Stimulated activated CD4-positive, alpha-beta T cell treated with anti-CD3 and anti-CD28 coated beads, Interleukin-15, amount 100 ng/mL, for 1 hour (primary cell): ENCODE results near the gene DDB1.
A peak's percentile ranks its signal among the peaks of the same experiment; 100 is the strongest.

Experiments used
- DNase-seq, 2 donors: peaks; one replicate each; pipeline ENCODE4 v3.0.0-alpha.2; 2020; ENCODE audit warnings: low read depth in 1 of 2, low spot score in 1 of 2

The DDB1 gene

GRCh38 chr11:61332797-61333549 lies at the start of gene DDB1, which contains the start of gene TKFC:
Gene DDB1 (minus strand): TSS chr11:61333105. CDS start chr11:61332968, 137 bp downstream.
Gene TKFC (plus strand): TSS chr11:61333228. CDS start chr11:61334729, 1,501 bp downstream.
- DNase-seq = peak; percentile 95 to 98

DNA sequence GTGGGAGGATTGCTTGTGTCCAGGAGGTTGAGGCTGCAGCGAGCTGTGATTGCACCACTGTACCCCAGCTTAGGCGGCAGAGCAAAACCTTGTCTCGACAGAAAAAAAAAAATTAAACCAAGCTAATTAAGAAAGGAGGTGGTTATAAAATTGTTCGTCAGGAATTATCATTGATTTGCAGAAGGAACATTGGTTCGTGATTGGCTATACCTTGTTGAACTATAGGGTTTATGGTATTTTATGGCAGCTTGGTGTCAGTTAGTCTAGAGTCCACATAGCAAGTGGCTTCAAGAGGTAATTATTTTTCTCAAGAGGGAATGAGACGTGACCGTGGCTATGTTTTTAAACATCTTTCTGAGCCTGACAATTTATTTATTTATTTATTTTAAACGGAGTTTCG lies 48.0 kb upstream of the DDB1 start:
- no peak for DNase-seq

GRCh38 chr11:61378713-61379313 lies 45.9 kb upstream of the DDB1 start:
- no peak for DNase-seq

DNA sequence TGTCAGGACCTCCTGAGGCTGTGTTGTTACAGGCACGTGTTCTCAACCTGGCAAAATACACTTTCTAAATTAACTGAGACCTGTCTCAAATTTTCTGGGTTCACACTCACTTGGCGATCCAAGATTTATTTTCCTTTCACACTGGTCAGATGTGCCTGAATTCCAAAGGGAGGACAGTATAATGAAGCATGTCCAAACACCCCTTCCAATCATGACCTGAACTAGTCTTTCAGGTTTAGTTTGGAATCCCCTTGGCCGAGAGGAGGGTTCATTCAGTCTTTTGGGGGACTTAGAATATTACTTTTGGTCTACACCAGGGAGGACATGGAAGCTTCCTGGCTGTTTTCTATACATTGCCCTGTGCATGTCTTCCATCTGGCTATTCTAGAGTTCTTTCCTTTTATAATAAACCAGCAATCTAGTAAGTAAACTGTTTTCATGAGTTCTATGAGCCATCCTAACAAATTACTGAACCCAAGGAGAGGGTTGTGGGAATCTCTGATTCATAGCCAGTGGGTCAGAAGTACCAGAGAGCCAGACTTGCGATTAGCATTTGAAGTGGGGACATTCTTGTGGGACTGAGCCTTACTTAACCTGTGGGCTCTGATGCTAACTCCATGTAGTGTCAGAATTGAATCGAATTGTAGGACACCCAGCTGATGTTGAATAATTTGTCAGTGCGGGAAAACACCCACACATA lies 44.7 kb upstream of the DDB1 start:
- no peak for DNase-seq

GRCh38 chr11:61375761-61376108 lies 42.8 kb upstream of the DDB1 start:
- no peak for DNase-seq

GRCh38 chr11:61372659-61373420 lies 39.9 kb upstream of the DDB1 start:
- DNase-seq = no peak

GRCh38 chr11:61370349-61371005 lies 37.6 kb upstream of the DDB1 start:
- DNase-seq = no peak

DNA sequence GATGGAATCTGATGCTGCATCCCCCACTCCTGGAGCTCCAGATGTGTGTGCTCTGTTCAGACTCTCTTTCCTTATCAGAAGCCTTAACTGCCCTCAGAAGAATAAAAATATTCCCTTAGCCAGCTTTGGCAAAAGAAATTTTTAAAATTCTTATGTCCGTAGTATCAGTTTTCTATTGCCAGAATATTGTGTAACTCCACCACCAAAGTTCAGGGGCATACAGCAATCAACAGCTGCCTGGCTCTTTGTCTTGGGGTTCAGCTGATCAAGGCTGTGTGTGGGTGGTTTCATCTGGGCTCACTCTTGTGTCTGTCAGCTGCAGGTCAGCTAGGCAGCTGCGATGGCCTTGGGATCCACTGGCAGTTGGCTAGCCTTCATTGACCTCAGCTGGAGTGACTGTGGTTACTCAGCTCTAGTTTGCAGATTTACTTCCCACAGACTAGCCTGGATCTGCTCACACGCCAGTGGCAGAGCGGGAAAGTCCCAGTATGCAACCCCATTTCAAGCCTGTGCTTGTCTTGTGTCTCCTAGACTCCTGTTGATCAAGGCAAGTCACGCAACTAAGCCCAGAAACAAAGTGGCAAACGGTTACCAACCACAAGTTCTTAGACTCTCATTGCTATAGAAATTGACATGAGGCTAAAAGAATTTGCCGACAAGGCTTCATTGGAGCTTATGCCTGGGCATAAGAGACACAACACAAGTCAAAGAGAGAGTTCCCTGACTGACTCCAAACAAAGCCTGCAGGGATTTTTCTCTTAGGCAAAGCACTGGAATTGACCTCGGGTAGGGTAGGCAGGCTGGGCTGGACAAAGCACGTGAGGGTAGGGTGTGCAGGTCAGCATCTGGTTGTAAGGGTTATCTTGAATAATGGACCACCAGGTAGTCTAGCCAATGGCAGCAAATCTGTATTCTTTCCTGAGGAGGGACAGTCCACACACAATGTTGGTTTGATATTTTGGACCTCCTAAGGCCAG lies 36.8 kb upstream of the DDB1 start:
- DNase-seq = no peak

GRCh38 chr11:61368646-61369045 lies 35.7 kb upstream of the DDB1 start:
- DNase-seq = no peak

DNA sequence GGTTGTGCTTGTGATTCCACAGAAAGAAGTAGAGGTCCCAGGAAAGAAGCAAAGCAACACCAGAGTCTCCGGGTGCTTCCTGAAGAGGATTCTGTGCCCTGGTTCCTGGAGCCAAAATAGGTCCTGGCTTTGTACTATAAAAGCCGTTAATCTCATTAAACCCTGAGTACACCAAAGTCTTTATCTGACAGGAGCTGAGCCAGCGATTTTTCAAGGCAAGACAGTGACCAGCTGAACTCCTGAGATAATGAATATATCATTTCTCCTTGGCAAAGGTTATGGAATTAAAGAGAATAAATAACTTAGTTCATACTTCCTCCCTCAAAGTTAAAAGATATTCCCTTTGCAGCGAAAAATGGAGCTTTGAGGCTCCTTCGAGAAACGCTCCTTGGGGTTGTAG lies 34.5 kb upstream of the DDB1 start:
- DNase-seq = no peak

DNA sequence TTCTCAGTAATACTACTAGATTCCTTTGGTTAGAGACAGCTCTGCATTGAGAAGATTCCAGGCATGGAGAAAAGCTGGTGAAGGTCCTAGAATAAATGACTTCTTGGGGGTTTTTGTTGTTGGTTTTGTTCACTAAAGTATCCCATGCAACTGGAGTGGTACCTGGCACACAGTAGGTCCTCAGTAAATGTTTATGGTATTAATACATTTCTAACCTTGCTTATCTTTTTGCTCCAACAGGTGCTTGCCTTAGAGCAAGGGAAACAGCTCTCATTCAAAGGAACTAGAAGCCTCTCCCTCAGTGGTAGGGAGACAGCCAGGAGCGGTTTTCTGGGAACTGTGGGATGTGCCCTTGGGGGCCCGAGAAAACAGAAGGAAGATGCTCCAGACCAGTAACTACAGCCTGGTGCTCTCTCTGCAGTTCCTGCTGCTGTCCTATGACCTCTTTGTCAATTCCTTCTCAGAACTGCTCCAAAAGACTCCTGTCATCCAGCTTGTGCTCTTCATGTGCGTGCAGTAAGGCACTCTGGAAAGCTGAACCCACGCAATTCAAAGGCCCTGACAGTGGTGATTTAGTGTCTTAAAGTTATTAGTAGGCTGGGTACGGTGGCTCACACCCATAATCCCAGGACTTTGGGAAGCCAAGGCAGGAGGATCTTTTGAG lies 31.2 kb upstream of the DDB1 start:
- DNase-seq = no peak

- peak; percentile 4 to 5 for DNase-seq
These were observed 29.6 kb upstream of the DDB1 start for GRCh38 chr11:61362542-61362875.

- DNase-seq = peak; percentile 71 to 79
These were observed 29.0 kb upstream of the DDB1 start, which contains the start of the genes CYB561A3 and TMEM138 for GRCh38 chr11:61361741-61362541. Gene CYB561A3 (minus strand): TSS chr11:61361882. CDS start chr11:61356713, 5,169 bp downstream. Gene TMEM138 (plus strand): TSS chr11:61362374. CDS start chr11:61364391, 2,017 bp downstream.

GRCh38 chr11:61361237-61361740 lies 28.4 kb upstream of the DDB1 start:
- no peak for DNase-seq

GRCh38 chr11:61359516-61359915 lies 26.6 kb upstream of the DDB1 start:
- no peak for DNase-seq

GRCh38 chr11:61358566-61358965 lies 25.7 kb upstream of the DDB1 start:
- DNase-seq = no peak

DNA sequence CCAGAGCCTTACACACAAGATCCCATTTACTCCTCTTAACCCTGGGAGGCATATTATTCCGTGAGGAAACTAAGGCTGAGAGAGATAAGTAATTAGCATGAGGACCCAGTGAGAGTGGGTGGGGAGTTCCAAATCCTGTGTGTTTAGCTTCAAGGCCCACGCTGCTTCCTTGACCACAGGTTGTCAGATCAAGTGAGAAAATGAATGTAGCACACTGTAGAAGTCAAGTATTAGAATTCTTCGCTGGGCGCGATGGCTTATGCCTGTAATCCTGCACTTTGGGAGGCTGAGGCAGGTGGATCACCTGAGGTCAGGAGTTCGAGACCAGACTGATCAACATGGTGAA lies 25.0 kb upstream of the DDB1 start:
- no peak for DNase-seq

- no peak for DNase-seq
These were observed 24.5 kb upstream of the DDB1 start for GRCh38 chr11:61357233-61357893.
